Hypothalamus (tissue), 51 donors: Measurements from ENCODE around the gene ZNF568.

ENCODE experiments used
- DNase-seq, 51 donors: peaks; one replicate each; lab custom pipeline; 2025; lab: John Stamatoyannopoulos, UW

ZNF568 gene

GRCh38 chr19:36997152-36997842 lies 81.2 kb downstream of the ZNF568 start:
- no peak for DNase-seq

- DNase-seq: no peak
Measured at GRCh38 chr19:36997843-36998235, 81.7 kb downstream of the ZNF568 start.

- DNase-seq: no peak
Measured at GRCh38 chr19:36999313-36999712, 83.2 kb downstream of the ZNF568 start.

- peak in 26 of 51 donors; percentile 3 to 41 (median 16) for DNase-seq
Measured at GRCh38 chr19:37007587-37008220, 91.6 kb downstream of the ZNF568 start.

GRCh38 chr19:37009871-37010270 lies 93.7 kb downstream of the ZNF568 start:
- DNase-seq: no peak

- no peak for DNase-seq
Measured at GRCh38 chr19:37012093-37012745, 96.1 kb downstream of the ZNF568 start.

GRCh38 chr19:37014456-37014855 lies 98.3 kb downstream of the ZNF568 start:
- no peak for DNase-seq

DNA sequence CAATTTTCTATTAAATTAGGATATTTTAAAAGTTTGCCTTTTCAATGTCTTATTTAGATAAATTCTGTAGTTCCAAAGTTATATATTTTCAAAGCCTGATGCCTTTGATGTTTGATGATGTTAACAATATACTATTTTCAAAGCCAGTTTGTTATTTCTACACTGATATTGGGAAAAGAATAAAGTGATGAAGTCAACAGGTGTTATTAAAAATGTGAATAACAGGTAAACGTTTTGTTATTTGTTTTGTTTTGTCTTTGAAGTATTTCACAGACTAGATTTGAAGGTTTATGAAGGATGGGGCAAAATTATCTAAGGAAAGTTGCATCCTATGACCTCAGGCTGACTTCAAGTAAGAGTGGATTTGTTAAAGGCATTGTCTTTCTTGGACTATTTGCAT lies 129.0 kb downstream of the ZNF568 start:
- DNase-seq: no peak
